Stimulated activated naive B cell treated with anti-CD40 and anti-IgM and Interleukin-4, amounts not matched to agents 10 μg/mL and 1 μg/mL and 100 μg/mL, for 72 hours (primary cell): ENCODE results near the gene PPP2R3B.
A peak's percentile ranks its signal among the peaks of the same experiment; 100 is the strongest.
"Not testable (repeated sequence)": the region's sequence is repeated elsewhere in the genome, so short reads cannot be mapped to it uniquely, and the experiment has no call there.

Experiments
- ATAC-seq, 2 donors: fragments of 150-1000 bp; cut with Tn5 transposase; replicated peaks; 2 replicates each; pipeline ENCODE4 v1.10.0; 2021; ENCODE audit warnings: moderate library complexity in 1 of 2
- DNase-seq: peaks from one replicate; pipeline ENCODE4 v3.0.0; 2021
- H3K27ac Mint-ChIP-seq: one replicate; pipeline ENCODE4 v1.8.0; 2022; ENCODE audit warnings: mild to moderate bottlenecking, mixed read lengths
- H3K27me3 Mint-ChIP-seq, 2 donors: one replicate each; pipeline ENCODE4 v1.8.0; 2022; ENCODE audit warnings: mixed read lengths in 2 of 2
- H3K36me3 Mint-ChIP-seq, 2 donors: one replicate each; pipeline ENCODE4 v1.8.0; 2022; ENCODE audit warnings: mixed read lengths in 2 of 2, mild to moderate bottlenecking in 1 of 2
- H3K4me1 Mint-ChIP-seq, 2 donors: one replicate each; pipeline ENCODE4 v1.8.0; 2022; ENCODE audit warnings: mixed read lengths in 2 of 2, mild to moderate bottlenecking in 1 of 2
- H3K4me3 Mint-ChIP-seq, 2 donors: one replicate each; pipeline ENCODE4 v1.8.0; 2022; ENCODE audit warnings: mild to moderate bottlenecking in 2 of 2, mixed read lengths in 2 of 2, moderate library complexity in 1 of 2
- H3K9me3 Mint-ChIP-seq, 2 donors: one replicate each; pipeline ENCODE4 v1.8.0; 2022; ENCODE audit warnings: mixed read lengths in 2 of 2, mild to moderate bottlenecking in 1 of 2

The PPP2R3B gene

GRCh38 chrX:420496-421223 lies 34.0 kb upstream of the PPP2R3B start:
- Mint-ChIP-seq H3K27me3 (peaks cover 0 to 18% of the 10 kb centered on the region in 2 donors), H3K27ac (no peak overlapping the region), H3K4me1 (peaks cover 2 to 6% of the 10 kb centered on the region in 2 donors)

GRCh38 chrX:418927-419729 lies 32.4 kb upstream of the PPP2R3B start:
- H3K27ac Mint-ChIP-seq = no peak overlapping the region
- H3K27me3 Mint-ChIP-seq = peaks cover 3 to 23% of the 10 kb centered on the region in 2 donors
- no peak for ATAC-seq

More at GRCh38 chrX:420496-421223, 34.0 kb upstream of the PPP2R3B start:
- Mint-ChIP-seq H3K36me3 (peaks cover 1 to 15% of the 10 kb centered on the region in 2 donors), H3K9me3 (peaks cover 0 to 1% of the 10 kb centered on the region in 2 donors), H3K4me3 (no peak overlapping the region)
- ATAC-seq = no peak
- no peak for DNase-seq

DNA sequence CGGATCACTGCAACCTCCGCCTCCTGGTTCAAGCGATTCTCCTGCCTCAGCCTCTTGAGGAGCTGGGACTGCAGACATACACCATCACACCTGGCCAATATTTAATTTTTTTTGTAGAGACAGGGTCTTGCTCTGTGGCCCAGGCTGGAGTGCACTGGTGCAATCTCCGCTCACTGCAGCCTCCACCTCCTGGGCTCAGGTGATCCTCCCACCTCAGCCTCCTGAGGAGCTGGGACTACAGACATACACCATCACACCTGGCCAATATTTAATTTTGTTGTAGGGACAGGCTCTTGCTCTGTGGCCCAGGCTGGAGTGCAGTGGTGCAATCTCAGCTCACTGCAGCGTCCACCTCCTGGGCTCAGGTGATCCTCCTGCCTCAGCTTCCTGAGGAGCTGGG lies 28.8 kb upstream of the PPP2R3B start:
- ATAC-seq, H3K4me1 Mint-ChIP-seq: not testable (repeated sequence)

More at GRCh38 chrX:418927-419729, 32.4 kb upstream of the PPP2R3B start:
- H3K9me3 Mint-ChIP-seq = peaks cover 0 to 1% of the 10 kb centered on the region in 2 donors
- H3K4me1 Mint-ChIP-seq = peaks cover 2 to 6% of the 10 kb centered on the region in 2 donors
- no peak overlapping the region for H3K4me3 Mint-ChIP-seq
- no peak for DNase-seq
- peaks cover 0 to 13% of the 10 kb centered on the region in 2 donors for H3K36me3 Mint-ChIP-seq

DNA sequence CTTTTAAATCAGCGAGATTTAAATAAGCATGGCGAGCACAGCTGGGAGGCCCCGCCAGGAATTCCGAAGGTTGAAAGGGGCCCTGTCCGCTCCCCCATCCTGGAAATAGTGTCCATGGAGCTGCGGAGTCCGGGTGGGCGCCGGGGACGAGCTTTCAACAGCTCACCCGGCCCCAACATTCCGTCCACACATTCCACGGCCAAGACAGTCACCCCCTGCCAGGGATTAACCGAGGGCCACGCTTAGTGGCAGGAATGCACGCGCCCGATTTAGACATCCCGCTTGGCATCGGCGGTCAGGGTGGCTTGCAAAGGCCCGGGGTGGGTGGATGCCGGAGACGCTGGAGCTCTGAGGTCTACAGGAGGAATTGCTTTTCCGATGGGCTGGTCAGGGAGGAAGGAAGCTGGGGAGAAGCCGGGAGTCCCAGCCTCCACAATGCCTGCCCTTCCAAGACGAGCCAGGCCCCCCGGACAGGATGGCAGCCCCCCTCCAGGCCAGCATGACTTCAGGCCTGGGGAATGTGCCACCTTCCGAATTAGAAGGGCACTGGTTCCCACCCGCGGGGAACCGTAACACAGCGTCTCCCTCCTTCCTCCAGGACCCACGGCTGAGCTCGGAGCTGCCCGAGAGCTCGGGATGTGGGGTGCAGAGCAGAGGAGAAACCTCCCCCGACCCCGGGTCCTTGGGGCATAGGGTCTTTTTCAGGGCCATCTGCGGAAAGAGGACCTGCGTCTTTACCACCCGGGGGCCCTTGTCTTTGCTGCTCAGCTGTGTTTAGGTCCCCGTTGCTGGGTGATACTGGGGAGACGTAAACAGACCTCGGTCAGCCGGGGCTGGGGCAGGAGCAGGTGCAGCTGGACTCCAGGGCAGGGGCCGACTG lies 26.9 kb upstream of the PPP2R3B start:
- H3K4me3 Mint-ChIP-seq = peak overlapping the region in 1 of 2 donors; percentile 62
- DNase-seq (no peak), ATAC-seq (peak; percentile 18 to 50)
- H3K27ac Mint-ChIP-seq = peak overlapping the region; percentile 73
- H3K4me1 Mint-ChIP-seq = peaks cover 3 to 9% of the 10 kb centered on the region in 2 donors
- peaks cover 9 to 29% of the 10 kb centered on the region in 2 donors for H3K27me3 Mint-ChIP-seq
- peaks cover 9 to 15% of the 10 kb centered on the region in 2 donors for H3K36me3 Mint-ChIP-seq
- peaks cover 0 to 2% of the 10 kb centered on the region in 2 donors for H3K9me3 Mint-ChIP-seq

More for the DNA sequence above, 28.8 kb upstream of the PPP2R3B start:
- H3K27ac Mint-ChIP-seq, H3K36me3 Mint-ChIP-seq, DNase-seq, H3K4me3 Mint-ChIP-seq, H3K9me3 Mint-ChIP-seq: not testable (repeated sequence)
- peaks cover 9 to 29% of the 10 kb centered on the region in 2 donors for H3K27me3 Mint-ChIP-seq

DNA sequence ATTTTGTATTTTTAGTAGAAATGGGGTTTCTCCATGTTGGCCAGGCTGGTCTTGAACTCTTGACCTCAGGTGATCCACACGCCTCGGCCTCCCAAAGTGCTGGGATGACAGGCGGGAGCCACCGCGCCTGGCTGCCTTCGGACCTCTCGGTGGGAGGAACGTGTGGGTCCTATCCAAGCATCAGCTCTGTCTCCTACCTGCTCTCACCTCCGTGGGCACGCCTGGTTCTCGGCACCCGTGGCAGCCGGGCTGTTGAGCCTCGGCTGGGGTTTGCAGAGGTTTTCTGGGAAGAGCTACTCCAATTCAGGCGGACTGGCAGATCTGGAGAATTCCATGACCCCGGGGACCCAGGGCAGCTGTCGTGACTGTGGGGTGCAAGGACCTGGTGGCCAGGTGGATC lies 23.6 kb upstream of the PPP2R3B start:
- Mint-ChIP-seq H3K4me1 (peaks cover 3 to 9% of the 10 kb centered on the region in 2 donors), H3K36me3 (peaks cover 14 to 23% of the 10 kb centered on the region in 2 donors), H3K9me3 (peaks cover 0 to 2% of the 10 kb centered on the region in 2 donors), H3K4me3 (no peak overlapping the region), H3K27ac (no peak overlapping the region), H3K27me3 (peaks cover 9 to 20% of the 10 kb centered on the region in 2 donors)
- DNase-seq (no peak), ATAC-seq (no peak)

DNA sequence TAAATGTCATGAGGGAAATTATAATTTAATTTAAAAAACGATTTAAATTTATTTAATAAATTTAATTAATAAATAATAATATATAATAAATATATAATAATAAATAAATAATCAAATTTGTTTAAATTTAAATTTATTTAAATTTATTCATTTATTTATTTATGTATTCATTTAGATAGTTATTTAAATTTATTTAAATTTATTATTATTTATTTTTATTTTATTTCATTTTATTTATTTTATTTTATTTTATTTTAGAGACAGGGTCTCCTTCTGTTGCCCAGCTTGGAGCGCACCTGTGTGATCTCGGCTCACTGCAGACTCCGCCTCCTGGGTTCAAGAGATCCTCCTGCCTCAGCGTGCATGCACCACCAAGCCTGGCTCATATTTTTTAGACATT lies 18.4 kb upstream of the PPP2R3B start:
- Mint-ChIP-seq H3K27ac (no peak overlapping the region), H3K4me1 (no peaks in the 10 kb centered on the region), H3K36me3 (peaks cover 16 to 17% of the 10 kb centered on the region in 2 donors), H3K4me3 (no peak overlapping the region), H3K27me3 (no peaks in the 10 kb centered on the region), H3K9me3 (peaks cover 0 to 2% of the 10 kb centered on the region in 2 donors)
- ATAC-seq = no peak
- no peak for DNase-seq

- DNase-seq (no peak), ATAC-seq (no peak)
- H3K4me3 Mint-ChIP-seq = no peak overlapping the region
- no peak overlapping the region for H3K27ac Mint-ChIP-seq
- peaks cover 0 to 2% of the 10 kb centered on the region in 2 donors for H3K9me3 Mint-ChIP-seq
- peaks cover 16 to 17% of the 10 kb centered on the region in 2 donors for H3K36me3 Mint-ChIP-seq
- no peaks in the 10 kb centered on the region for H3K27me3 Mint-ChIP-seq
- H3K4me1 Mint-ChIP-seq = no peaks in the 10 kb centered on the region
Observed at GRCh38 chrX:404656-405055, 17.9 kb upstream of the PPP2R3B start.

- Mint-ChIP-seq H3K4me1 (no peaks in the 10 kb centered on the region), H3K36me3 (peaks cover 12 to 13% of the 10 kb centered on the region in 2 donors), H3K27me3 (no peaks in the 10 kb centered on the region), H3K27ac (no peak overlapping the region), H3K9me3 (no peaks in the 10 kb centered on the region), H3K4me3 (no peak overlapping the region)
- DNase-seq = no peak
- ATAC-seq = no peak
Observed at GRCh38 chrX:402857-403256, 16.1 kb upstream of the PPP2R3B start.

- no peak for ATAC-seq
- peak overlapping the region; percentile 42 for H3K27ac Mint-ChIP-seq
- H3K4me1 Mint-ChIP-seq = no peaks in the 10 kb centered on the region
Observed at GRCh38 chrX:400258-400657, 13.6 kb upstream of the PPP2R3B start.

DNA sequence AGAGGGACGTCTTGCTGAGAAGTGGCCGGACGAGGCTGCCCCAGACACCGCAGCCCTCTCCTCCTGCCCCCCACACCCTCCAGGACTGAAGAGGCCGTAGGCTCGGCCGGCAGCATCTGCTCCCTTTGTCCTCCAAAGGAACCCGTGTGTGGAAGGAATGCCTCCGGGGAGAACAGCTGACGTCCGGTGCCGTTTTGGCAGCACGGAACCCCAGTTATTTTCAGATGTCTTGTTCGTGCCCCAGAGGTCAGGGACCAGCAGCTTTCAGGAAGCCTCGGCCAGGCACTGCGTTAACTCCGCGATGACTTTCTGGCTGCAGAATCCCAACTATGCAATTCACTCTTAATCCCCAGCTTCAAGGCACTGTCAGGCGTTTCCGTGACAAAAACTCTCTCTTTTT lies 10.9 kb upstream of the PPP2R3B start:
- Mint-ChIP-seq H3K27ac (no peak overlapping the region), H3K9me3 (no peaks in the 10 kb centered on the region), H3K4me3 (peak overlapping the region in 1 of 2 donors; percentile 59), H3K4me1 (no peaks in the 10 kb centered on the region), H3K27me3 (no peaks in the 10 kb centered on the region), H3K36me3 (peaks cover 4 to 5% of the 10 kb centered on the region in 2 donors)
- ATAC-seq = no peak
- DNase-seq = no peak

More at GRCh38 chrX:400258-400657, 13.6 kb upstream of the PPP2R3B start:
- Mint-ChIP-seq H3K36me3 (peaks cover 4 to 5% of the 10 kb centered on the region in 2 donors), H3K27me3 (no peaks in the 10 kb centered on the region), H3K9me3 (no peaks in the 10 kb centered on the region), H3K4me3 (no peak overlapping the region)
- no peak for DNase-seq

DNA sequence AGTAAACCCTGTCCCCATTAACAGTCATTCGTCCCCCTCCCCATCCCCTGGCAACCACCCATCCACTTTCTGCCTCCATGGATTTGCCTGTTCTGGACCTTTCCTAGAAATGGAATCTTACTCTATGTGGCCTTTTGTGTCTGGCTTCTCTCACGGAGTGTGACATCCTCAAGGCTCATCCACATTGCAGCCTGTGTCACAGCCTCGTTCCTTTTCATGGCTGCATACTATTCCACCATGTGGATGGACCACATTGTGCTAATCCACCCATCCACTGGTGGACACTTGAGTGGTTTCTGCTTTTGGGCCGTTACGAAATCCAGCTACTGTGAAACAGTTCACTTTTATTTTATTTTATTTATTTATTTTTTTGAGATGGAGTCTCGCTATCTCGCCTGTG lies 8.1 kb upstream of the PPP2R3B start:
- Mint-ChIP-seq H3K4me3 (no peak overlapping the region), H3K36me3 (peaks cover 4 to 10% of the 10 kb centered on the region in 2 donors), H3K9me3 (no peaks in the 10 kb centered on the region), H3K4me1 (no peaks in the 10 kb centered on the region), H3K27me3 (no peaks in the 10 kb centered on the region), H3K27ac (no peak overlapping the region)
- ATAC-seq (no peak), DNase-seq (no peak)

DNA sequence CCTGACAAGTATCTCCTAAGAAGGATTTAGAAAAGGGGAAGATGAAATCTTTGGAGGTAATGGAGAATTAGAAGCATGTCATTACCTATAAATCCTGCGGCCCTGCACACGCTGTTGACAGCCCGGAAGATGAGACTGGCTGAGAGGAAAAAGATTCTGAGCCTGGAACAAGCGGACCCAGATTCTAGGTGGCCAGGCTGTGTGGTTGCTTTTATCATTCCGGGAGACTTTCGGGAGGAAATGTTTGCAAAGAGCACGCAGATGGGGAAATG lies 5.8 kb upstream of the PPP2R3B start:
- Mint-ChIP-seq H3K9me3 (no peaks in the 10 kb centered on the region), H3K4me1 (peaks cover 2% of the 10 kb centered on the region in 2 donors), H3K36me3 (peaks cover 0 to 7% of the 10 kb centered on the region in 2 donors), H3K27me3 (no peaks in the 10 kb centered on the region), H3K27ac (no peak overlapping the region), H3K4me3 (no peak overlapping the region)
- DNase-seq = no peak
- ATAC-seq = no peak

GRCh38 chrX:391717-392574 lies 5.2 kb upstream of the PPP2R3B start:
- Mint-ChIP-seq H3K4me3 (no peak overlapping the region), H3K27ac (no peak overlapping the region), H3K4me1 (peaks cover 5 to 8% of the 10 kb centered on the region in 2 donors), H3K27me3 (no peaks in the 10 kb centered on the region), H3K36me3 (peaks cover 2 to 7% of the 10 kb centered on the region in 2 donors), H3K9me3 (no peaks in the 10 kb centered on the region)
- ATAC-seq = no peak
- DNase-seq = no peak
